ENCODE data around the gene TMEM107.
"Not testable (repeated sequence)": the region's sequence is repeated elsewhere in the genome, so short reads cannot be mapped to it uniquely, and the experiment has no call there.

TMEM107 gene

DNA sequence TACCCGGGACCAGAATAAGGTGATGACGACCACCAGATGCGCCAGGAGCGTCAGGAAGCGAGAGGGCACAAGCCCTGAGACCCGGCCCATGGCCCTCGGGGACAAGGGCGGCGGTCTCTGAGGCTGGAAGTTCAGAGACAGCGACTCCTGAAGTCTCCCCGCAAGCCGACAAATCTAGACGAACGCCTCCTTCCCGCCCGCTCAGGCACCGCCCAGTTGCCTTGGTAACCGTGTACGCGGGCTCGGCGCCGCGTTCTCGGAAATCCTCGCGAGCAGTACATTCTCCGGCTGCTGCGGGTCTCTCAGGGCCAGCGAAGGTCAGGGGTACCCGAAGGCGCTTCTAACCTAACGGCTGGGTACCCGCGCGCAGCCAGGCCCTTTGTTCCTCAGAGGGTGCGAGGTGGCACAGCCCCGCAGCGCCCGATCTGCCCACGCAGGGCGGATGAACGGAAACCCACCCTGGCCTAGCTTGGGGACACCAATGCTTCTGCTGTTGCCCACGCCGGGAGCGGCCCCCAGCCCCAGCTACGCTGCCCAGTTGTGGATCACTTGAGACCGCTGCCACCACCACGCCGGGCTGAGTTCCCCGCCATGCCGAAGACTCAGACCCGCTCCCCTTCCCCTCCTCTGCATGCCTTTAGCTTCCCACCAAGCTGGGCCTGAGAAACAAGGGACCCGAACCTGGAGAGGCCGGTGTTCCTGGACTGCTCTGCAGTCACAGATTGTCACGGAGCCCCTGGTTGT lies at the start of gene TMEM107:
TSS of gene TMEM107 (minus strand) at position 184 of the 744 bp plus-strand sequence. CDS start at position 90, 94 bp downstream.
- DNase-seq (ENCODE audit: low spot score): peak; percentile 88

DNA sequence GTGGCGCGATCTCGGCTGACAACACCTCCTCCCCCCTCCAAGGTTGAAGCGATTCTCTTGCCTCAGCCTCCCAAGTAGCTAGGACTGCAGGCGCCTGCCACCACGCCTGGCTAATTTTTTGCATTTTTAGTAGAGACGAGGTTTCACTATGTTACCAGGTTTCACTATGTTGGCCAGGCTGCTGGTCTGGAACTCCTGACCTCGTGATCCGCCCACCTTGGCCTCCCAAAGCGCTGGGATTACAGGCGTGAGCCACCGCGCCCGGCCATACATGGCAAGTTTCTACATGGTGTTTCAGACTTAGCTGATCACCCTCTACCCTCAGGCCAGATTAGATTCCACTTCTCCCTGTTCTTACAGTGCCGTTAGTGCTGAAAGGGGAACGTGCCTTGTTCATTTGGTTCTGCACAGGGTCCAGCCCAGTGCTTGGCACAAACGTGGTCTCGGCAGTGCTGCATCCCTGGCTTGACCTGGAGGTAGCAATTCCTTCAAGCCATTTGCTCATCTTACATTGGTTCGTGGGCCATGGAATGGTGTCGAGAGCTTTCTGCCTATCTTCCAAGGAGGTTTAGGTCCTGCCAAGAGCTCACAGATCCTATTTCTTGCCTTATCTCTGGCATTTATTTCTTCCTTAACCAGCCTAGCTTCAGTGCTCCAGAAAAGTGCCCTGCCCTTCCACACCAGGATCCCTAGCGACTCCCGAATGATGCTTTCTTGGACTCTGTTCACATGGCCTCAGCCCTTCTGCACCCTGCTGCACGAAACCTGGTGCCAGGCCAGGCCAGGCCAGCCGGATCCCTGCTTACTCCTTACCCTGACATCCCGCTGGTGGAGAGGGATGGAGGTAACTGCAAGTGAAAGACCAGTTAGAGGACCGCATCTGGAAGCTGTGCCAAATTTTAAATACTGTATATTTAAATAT lies 49.0 kb upstream of the TMEM107 start:
- no peak for DNase-seq (ENCODE audit: low spot score)

DNA sequence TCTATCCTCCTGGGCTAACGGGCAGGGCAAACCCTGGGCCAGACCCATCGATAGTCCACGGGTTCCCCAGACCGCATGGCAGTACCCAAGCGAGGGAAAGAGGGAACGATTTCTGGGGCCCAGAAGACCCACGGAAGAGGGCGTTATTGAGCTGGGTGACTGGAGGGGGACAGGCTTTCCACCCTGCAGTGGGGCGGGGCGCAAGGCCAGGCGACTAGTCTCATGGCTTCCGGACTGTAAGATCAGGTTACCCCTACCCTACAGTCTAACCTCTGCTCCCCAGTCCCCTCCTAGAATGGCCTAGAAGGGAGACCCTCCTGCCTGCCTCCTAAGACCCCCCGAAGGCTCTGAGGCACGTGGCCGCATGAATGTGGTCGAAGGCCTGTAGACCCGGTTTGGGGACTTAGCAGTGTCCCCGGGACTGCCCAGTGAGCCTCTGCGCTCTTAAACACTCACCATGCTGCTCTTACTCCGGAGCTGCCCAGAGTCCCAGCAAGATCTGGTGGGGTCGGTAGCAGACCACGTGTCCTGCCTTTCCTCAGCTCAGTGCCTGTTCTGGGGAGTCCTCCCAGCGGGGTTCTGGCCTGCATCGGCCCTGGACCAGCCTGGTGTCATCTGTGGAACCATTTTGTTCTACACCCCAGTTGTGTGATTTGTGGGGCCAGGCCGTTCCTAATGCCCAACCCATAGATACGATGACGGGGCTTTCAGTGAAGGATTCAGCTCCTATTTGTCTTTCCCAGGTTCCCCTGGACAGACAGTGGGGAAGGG lies 47.4 kb upstream of the TMEM107 start:
- DNase-seq (ENCODE audit: low spot score): peak; percentile 74

DNA sequence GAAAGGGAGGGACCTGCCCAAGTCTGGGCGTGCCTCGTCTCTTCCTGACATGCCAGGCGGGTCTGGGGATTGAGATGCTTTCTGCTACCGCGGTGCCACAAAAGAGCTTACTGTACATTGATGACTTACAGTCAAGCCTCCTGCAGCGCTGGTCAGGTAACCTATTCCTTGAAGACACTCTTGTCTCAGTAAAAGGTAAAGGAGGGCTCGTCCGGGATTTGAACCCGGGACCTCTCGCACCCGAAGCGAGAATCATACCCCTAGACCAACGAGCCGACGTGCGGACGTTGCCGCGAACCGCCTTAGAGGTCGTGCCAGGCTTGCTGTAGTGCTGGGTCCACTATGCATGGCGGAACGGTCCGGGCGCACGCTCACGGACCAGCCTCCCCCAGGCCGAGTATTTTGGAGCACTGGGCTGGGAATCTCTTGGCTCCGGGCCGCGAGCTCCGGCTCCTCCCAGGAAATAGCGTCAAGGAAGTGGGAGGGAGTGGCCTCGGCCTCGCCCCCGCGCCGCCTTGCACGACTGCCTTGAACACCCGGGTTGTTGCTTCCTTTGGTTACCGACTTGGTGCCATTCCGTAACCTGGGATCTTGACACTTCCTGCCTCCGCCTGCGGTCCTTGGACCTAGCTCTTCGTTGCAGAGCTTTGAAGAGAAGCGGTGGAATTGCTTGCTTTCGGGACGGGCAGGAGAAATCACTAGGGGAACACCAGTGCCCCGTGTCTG lies 46.6 kb upstream of the TMEM107 start:
- DNase-seq (ENCODE audit: low spot score): peak; percentile 80

DNA sequence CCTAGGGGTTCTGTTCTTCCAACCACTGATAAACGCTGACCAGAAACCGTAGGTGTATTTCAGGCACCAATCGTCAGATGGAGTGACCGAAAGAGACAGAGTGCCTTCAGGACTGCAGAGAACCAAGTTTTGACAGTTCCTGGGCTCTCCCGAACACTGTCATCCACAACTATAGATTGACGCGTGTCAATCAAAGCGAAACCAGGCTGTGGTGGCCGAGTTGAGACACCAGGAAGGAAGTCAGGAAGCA lies 46.1 kb upstream of the TMEM107 start:
- DNase-seq (ENCODE audit: low spot score): no peak

DNA sequence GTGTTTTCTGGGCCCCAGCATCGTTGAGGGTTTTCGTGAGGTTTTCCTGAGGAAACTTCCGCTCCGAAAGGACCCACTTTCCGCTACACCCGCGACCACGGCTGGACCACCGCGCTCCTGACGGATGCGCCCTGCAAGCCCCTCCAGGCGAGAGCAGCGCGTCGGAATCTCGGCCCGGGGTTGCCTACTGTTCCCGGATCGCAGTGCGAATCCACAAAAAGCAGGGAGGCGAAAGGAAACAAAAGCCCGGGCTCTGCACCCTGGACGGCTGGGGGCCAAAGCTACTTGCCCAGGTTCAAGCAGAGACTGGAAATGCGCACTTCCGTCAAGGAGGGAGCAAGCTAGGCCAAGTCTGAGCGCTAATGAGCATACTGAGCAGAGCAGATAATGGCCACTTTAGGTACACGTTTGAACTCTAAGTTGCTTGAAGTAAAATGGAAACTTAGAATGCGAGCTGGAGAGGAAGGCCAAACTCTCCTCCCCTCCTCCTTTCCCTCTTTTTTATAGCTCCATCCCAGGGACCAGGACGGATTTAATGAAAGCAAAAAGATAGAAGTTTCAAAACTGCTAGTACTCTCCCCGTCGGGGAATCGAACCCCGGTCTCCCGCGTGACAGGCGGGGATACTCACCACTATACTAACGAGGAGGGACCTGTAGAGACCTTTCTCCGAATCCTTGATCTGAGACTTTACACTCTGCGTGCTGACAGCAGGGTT lies 45.6 kb upstream of the TMEM107 start:
- peak; percentile 90 for DNase-seq (ENCODE audit: low spot score)

DNA sequence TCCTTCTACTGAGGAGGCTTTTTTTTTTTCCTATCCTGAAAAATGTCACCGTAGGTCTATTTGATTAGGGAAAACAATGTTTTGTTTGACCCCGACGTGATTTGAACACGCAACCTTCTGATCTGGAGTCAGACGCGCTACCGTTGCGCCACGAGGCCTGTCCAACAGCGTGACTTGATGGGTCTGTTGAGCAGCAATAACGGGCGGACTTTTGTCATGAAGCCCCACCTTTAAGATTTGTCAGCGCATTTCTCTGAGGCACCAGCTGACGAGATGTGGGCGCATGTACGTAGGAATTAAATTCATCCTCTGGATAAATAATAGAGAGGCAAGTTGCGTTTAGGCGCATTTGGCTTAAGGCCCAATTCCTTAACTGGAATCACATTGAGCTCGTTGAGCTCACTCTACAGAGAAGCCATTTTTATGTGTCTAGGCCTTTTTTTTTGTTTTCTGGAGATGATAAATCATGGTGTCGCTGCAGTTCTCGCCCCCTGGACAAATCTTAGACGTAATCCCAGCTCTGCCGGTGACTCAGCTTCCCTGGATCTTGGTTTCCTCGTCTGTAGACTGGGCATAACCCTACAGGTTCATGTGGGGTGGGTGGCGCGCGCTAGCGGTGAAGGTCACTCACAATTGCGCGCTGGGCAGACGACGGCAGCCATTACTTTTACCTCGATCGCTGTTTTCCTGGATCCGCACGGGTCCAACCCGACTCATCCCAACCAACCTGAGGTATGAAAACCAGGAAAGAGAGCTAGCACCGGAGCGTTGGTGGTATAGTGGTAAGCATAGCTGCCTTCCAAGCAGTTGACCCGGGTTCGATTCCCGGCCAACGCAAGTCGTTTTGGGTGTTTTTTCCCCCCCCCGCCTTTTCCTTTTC lies 44.8 kb upstream of the TMEM107 start:
- DNase-seq (ENCODE audit: low spot score): peak; percentile 84

DNA sequence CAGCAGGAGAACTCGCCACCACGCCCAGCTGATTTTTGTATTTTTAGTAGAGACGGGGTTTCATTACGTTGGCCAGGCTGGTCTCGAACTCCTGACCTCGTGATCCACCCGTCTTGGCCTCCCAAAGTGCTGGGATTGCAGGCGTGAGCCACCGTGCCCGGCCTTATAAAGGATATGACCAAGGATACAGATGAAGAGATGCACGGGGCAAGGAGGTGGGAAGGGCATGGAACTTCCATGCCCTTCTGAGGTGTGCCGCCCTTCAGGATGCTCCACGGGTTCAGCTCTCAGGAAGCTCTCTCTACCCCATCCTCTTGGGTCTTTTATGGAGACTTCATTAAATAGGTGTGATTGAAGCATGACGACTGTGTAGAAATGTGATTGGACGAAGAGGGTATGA lies 37.8 kb upstream of the TMEM107 start:
- not testable (repeated sequence) for DNase-seq (ENCODE audit: low spot score)

DNA sequence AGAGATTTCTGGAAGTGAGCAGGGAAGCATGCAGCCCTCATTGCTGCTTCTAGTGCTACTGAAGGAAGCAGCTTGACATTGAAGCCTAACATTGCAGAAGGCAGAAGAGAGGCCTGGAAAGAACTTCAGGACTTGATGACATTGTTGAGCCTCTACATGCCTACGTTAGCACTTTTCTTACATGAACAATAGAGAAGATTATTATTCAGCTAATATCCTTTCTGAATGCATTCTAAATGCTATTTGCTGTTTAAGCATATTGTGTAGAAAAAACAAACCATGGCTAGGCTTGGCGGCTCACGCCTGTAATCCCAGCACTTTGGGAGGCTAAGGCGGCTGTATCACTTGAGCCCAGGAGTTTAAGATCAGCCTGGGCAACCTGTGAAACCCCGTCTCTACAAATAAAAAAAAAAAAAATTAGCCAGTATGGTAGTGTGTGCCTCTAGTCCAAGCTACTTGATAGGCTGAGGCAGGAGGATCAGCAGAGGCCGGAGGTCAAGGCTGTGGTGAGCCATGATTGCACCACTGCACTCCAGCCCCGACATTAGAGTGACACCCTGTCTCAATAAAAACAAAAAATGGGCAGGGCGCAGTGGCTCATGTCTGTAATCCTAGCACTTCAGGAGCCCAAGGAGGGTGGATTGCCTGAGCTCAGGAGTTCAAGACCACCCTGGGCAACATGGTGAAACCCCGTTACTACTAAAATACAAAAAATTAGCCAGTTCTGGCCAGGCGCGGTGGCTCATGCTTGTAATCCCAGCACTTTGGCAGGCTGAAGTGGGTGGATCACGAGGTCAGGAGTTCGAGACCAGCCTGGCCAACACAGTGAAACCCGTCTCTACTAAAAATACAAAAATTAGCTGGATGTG lies 36.4 kb upstream of the TMEM107 start:
- DNase-seq (ENCODE audit: low spot score): no peak

DNA sequence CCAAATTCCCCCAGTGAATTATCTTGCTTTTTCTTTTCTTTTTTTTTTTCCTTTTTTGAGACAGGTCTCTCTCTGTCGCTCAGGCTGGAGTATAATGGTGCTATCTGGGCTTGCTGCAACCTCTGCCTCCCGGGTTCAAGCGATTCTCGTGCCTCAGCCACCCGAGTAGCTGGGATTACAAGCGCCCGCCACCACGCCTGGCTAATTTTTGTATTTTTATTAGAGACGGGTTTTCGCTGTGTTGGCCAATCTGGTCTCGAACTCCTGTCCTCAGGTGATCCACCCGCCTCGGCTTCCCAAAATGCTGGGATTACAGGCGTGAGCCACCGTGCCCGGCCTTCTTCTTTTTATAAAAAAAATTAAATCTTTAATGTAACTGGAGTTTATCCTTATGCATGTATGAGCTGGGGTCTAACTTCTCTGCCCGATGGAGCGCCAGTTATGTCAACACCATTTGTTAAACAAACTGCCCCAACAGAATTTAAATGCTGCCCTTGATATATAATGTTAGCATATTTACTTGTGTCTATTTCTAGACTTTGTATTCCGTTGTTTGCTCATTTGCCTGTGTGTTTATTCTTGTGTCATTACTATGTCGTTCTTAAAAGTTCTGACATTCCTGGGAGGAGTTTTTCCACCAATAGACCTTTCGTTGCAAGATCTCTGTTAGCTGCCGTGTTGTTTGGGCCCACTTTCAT lies 34.7 kb upstream of the TMEM107 start:
- no peak for DNase-seq (ENCODE audit: low spot score)

DNA sequence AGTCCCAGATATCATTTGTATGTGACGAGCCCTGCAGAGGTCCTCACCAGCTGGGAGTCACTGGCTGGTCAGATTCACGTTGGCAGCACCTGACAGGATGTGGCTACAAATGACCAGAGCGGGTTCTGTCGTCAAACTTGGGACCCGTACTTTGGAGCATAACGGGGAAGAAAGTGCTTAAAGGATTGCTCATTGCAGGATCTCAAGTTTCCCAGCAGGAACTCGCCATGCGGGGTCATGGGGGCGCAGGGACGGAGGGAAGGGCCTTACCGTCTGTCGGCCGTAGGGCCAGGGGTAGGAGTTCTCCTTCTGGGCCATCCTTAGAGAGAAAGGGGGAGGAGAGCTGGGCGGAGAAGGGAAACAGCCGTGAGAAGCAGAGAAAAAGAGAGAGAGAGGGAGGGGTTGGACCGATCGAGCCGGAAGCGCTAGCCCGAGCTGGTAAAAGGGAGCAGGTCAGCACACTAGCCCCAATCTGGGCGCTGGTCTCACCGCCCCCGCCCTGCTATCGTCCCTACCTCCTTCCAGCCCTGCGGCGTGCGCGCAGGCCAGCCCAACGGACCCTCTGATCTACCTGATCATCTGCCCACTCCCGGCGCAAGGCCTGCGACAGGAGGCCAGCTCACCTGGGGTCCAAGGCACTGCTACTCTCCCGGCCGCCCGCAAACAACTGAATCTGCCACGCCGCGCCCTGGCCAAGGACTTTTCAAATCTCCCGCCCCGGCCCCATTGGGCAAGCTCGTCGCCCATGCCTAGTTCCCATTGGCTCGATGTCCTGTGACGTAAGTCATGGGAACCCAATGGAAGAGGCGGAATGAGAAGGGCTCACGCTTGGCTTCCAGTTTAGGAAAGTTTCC lies 34.0 kb upstream of the TMEM107 start, which contains the start of gene AURKB:
TSS of gene AURKB (minus strand) at position 669 of the 854 bp plus-strand sequence. CDS start at position 318, 351 bp downstream.
- DNase-seq (ENCODE audit: low spot score): peak; percentile 91

DNA sequence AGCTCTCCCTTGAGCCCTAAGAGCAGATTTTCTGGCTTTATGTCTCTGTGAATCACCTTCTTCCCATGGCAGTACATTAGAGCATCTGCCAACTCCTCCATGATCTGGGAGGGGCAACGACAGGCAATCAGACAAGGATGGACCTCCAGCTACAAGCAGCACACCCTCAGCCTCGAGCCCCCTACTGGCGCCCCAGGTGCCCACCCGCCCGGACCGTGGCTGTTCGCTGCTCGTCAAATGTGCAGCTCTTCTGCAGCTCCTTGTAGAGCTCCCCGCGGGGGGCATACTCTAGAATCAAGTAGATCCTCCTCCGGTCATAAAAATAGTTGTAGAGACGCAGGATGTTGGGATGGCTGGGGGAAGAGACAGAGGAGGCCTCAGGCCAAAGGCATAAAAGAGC lies 30.4 kb upstream of the TMEM107 start:
- DNase-seq (ENCODE audit: low spot score): no peak

DNA sequence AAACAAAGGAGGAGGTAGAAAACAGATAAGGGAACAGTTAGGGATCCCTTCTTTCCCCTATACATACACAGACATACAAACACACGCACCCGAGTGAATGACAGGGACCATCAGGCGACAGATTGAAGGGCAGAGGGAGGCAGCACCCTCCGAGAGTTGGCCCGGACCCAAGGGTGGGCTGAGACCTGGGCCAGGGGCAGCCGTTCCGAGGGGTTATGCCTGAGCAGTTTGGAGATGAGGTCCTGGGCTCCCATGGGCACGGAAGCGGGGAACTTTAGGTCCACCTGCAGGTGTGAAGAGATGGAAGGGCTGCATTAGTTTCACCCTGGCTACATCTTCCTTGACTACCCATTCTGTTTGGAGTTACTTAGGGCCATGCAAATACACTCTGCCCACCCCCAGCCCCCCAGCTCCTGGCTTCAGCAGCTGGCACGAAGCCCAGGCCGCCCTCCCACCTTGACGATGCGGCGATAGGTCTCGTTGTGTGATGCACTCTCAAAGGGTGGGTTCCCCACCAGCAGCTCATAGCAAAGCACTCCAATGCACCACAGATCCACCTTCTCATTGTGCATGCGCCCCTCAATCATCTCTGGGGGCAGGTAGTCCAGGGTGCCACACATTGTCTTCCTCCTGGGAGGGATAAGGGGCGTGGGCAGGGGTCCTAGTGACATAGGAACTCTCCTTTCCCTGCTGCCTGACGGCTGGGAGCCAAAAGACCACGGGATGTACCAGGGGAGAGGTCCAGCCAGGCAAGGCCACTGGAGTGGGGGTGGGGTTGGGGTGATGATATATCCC lies 28.8 kb upstream of the TMEM107 start:
- no peak for DNase-seq (ENCODE audit: low spot score)

DNA sequence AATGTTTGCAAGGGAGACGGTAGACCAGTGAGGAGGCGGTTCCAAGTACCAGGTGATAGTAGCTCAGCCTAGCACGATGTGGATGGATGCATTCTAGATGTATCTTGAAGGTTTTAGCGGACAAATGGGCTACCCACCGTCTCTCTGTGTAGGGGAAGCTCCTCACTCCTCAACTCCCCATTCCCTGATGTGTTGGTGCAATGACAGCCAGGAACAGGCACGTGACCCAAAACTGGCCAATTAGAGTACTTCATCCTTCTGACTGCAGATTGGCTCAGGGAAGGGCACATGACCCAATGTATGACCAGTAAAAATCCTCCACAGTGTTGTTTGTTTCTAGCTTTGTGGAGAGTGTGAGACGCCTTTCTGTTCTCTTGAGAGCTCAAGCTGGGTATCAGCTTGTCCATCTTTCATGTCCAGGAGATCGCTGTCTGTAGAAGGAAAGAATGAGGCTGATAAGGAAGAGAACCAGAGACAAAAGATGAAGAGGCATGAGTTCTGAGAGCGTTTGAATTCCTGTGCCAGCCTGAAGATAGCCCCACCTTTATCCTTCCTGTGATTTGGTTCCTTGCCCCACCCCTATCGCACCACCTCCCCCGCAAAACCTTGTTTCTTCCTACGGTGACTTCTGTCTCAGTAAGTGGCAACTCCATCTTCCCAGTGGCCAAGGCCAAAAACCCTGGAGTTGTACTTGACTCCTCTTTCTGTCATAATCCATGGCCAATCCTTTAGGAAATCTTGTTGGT lies 16.1 kb upstream of the TMEM107 start:
- DNase-seq (ENCODE audit: low spot score): peak; percentile 85

DNA sequence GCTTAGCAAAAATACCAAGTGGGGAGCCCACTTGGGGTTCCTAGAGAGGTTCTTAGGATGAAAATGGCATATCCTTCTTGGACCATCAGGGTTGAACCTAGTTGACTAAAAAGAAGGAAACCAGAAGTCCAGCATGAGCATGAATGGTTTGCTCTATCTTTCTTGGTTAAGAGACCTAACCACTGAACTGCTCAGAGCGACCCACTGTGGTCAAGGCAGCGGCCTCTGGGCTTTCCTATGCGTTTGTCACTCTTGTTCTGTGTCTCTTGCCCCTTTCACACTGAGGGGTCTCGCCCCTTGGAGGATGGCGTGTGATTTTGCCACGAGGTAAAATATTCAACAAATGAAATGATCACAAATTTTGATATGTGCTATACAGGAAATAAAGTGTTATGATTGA lies 14.3 kb upstream of the TMEM107 start:
- no peak for DNase-seq (ENCODE audit: low spot score)
